SHP77 (cell line): ENCODE results near the gene KCNK5.

Source experiments
- DNase-seq, 2 experiments: peaks; one replicate each; lab custom pipeline; 2025; lab: John Stamatoyannopoulos, UW

Gene KCNK5

GRCh38 chr6:39197922-39198500 is 31.3 kb downstream of the KCNK5 start:
- DNase-seq = no peak

GRCh38 chr6:39197521-39197920 is 31.8 kb downstream of the KCNK5 start:
- DNase-seq = no peak

- no peak for DNase-seq
Observed at GRCh38 chr6:39196673-39197091, 32.6 kb downstream of the KCNK5 start.

DNA sequence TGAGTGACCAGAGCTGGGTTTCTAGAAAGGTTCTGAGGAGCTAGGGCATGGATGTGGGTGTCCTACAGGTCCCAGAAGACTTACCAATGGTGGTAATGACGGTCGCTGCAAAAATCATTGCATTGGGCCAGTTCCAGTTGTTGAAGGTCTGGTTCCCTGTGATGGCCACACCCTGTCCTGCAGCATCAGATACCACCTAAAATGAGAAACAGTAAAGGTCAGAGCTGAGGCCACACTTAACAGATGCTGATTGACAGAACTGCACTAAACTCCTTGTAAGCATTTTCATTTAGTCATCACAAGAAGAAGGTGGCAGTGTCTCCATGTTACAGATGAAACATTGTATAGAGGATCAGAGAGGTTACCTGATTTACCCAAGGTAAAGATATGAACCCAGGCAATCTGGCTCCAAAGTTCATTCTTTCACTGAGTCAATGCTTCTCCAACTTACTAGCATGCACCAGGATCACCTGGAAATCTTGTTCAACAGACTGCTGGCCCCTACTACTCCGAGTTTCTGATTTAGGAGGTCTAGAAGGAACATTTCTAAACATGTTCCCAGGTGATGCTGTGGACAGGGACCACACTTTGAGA is 33.4 kb downstream of the KCNK5 start:
- DNase-seq = no peak

- no peak for DNase-seq
Observed at GRCh38 chr6:39194466-39194865, 34.8 kb downstream of the KCNK5 start.

DNA sequence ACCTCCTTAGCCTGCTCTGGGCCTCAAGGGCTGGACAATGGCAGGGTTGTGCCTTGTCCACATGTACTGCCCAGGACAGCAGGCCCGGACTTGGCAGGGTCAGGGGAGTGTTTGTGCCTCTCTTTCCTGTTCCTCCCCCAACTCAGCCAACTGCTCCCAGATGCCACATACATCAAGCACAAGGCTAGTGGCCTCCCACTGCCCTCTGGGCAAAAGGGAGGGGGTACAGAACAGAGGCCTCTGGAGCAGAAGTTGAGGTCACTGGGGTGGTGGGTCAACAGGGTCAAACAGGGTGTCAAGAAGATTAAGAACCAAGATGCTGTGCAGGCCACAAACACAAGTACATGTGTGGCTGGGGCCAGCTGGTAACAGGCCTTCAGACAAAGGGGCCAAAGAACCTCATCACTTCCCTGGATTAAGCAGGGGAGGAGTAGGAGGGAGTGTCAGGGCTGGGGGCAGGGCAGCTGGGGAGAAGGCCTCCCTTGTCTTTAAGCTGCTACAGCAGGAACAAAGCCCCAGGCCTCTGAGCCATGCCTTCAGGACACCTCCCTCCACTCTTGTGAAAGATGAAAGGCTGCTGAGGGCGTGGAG is 36.0 kb downstream of the KCNK5 start:
- no peak for DNase-seq

GRCh38 chr6:39192736-39193135 is 36.5 kb downstream of the KCNK5 start:
- no peak for DNase-seq

DNA sequence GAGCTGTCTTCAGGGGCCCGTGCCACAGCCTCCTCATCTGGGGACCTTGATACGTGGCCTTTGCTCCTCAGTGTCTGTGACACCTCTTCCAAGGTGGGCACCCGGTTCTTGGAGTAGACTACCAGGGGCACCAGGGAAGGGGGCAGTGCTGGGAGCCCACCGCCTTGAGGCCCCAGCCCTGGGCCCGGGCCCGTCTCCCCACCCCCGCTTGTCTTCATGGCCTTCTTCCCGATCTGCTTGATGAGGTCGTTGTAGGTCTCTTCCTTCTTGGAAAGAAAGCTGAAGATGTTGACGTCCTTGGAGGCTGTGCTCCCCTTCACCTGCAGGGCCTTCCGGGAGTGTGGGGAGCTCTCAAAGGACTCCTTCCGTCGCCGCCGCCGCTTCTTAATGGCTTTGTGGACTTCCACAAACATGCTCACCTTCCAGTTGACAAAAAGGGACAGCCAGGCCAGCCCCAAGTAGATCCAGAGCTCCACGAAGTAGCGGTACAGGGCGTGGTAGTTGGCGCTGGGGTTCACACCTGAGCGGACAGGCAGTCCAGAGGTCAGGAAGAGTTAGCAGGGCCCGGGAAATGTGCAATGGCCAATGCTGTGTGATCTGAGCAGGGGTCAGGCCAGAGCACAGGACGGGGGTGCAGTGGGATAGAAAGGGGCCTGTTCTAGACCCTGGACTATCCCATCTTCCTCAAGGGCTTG is 37.9 kb downstream of the KCNK5 start:
- no peak for DNase-seq

- no peak for DNase-seq
Observed at GRCh38 chr6:39190545-39191235, 38.6 kb downstream of the KCNK5 start.

DNA sequence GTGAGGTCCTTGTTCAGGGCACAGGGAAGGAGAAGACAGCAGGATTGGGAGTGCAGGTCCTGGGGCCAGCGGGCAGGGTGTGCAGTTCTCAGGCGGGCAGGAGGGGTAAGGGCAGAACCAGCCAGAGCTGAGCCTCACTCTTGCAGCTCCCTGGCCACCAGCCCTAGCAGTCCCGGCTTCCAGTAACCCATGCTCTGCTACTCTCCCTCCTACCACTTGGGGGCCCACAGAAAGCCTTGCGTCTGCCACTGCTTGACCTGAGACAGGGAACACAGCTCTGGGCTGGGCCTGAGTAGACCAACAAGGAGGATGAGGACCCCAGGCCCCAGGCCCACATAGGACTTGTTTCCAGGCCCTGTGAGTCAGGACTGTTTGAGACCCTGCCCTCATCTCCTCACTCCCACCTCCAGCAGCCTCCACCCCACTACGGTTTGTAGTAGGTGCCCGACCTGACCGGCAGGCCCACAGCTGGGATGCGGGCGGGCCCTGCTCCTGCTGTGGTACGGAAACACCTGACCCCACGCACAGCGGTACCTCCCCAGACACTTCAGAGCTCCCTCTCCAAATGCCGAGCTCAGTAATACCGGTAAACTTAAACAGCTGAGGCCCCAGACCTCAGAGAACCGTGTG is 39.2 kb downstream of the KCNK5 start:
- DNase-seq = peak; percentile 2 to 31

- no peak for DNase-seq
Observed at GRCh38 chr6:39189131-39189530, 40.1 kb downstream of the KCNK5 start.

DNA sequence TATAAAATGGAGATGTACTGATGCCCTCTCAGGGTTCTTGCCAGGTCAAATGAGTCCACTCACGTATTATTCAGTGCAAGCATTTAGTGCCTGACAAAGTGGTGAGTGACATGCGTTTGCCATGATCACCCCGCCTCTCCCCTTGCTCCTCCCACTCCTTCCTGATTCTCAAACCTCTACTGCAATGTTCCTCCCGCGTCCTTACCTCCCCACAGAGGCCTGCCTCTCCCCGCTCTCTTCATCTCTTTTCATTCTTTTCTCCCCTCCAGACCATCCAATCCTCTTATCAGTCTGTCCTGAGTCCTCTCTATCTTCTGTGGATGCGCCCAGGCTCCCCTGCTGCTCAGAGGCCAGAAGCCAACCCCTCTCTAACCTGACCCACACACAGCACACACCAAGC is 40.7 kb downstream of the KCNK5 start:
- no peak for DNase-seq

GRCh38 chr6:39188098-39188450 is 41.2 kb downstream of the KCNK5 start:
- no peak for DNase-seq

- DNase-seq = no peak
Observed at GRCh38 chr6:39184906-39185580, 44.2 kb downstream of the KCNK5 start.

DNA sequence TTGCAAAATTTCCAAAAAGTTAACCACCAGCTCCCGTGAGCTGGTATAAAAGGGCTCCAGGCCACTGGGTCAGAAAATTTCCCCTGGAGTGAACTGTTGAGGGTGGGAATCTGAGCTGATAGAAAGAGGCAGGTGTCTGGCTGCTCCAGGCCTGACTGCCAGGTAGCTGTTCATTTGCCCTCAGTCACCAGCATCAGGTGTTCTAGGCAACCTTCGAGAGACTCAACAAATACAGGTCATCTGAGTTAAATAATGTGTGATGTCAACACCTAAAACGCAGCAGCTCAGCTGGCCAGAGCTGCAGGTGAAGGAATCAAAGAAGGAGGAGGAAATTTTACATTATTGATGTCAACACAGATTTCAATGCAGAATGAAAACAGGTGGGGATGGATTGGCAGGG is 46.7 kb downstream of the KCNK5 start:
- no peak for DNase-seq

DNA sequence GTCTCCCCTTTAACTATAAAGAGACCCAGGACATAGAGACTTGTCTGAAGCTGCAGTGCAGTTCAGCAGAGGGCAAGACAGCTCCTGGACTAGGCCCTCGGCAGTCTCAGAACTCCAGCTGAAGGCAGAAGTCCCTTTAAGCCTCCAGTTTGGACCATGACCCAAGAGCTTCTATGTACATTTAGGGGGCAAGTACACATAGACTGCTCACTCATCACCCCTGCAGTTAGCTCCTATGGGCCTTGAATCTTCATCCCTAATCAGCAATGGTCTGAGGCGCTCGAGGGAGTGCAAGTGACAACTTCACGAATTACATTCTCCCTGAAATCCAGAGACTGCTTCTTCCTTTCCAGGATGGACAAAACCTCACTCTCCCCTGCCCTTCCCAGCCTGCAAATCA is 47.4 kb downstream of the KCNK5 start:
- DNase-seq = no peak

GRCh38 chr6:39181333-39181732 is 47.9 kb downstream of the KCNK5 start:
- no peak for DNase-seq

DNA sequence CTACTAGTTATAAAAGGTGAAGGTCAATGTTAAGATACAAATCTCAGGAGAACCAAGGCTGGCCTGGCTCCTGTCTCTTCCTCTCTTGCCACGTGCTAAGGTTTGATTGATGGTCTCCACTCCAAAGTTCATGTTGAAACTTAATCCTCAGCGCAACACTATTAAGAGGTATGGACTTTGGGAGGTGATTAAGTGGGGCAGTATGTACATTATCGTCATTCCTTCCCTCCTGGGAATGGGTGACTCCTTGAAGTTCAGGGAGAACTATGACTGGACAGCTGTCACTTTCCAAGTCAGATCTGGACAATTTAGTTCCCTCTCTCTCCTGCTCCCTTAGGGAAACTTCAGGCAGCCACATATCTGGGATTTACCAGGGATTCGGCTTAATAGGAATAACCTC is 50.5 kb downstream of the KCNK5 start:
- no peak for DNase-seq

DNA sequence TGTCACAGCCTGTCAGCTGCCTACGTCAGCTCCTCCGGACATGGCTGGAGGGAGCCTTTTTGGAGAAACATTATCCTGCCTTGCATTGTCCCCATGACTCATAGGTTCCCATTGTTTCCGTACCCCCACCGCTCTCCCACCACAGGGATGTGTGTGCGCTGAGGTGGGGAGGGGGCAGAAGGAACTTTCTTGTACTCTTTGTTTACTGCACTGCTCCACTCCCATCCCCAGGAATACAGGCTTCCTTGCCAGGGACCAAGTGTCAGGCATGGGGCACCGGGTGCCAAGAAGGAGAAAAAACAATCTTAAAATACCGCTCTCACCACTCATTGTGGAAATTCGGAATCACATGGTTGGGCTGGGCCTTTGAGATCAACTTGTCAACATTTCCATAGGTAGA is 51.0 kb downstream of the KCNK5 start:
- DNase-seq = no peak

DNA sequence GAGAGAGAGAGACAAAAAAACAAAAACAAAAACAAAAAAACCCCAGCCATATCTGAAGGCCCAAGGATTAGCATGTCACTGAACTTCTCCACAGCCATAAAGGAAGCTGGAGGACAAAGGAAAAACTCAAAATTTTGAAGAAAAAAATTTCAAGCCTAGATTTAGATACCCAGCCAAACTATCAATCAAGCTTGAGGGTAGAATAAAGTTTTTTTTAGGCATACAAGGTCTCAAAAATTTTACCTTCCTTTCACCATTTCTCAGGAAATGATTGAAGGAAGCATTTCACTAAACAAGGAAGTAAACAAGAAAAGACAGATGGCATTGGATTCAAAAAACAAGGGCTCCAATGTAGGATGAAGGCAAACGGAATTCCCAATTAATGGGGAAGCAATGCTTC is 52.1 kb downstream of the KCNK5 start:
- no peak for DNase-seq

- DNase-seq = no peak
Observed at GRCh38 chr6:39173270-39173669, 56.0 kb downstream of the KCNK5 start.

DNA sequence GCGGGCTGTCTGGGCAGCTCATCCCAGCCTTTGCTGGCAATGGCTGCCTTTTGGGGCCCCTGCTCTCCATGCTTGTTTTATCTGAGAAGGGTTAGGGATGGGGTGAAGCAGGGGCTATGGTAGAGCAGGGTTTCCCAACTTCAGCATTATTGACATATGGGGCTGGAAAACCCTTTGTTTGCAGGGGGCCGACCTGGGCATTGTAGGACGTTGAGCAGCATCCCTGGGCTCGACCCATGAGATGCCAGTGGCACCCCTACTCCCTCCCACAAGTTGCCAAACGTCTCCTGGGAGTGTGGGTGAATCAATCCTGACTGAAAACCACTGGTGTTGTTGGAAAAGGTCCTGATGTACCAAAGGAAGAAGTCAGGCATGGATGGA is 56.9 kb downstream of the KCNK5 start:
- DNase-seq = no peak
